Measurements from ENCODE around the gene L1CAM.

DNA sequence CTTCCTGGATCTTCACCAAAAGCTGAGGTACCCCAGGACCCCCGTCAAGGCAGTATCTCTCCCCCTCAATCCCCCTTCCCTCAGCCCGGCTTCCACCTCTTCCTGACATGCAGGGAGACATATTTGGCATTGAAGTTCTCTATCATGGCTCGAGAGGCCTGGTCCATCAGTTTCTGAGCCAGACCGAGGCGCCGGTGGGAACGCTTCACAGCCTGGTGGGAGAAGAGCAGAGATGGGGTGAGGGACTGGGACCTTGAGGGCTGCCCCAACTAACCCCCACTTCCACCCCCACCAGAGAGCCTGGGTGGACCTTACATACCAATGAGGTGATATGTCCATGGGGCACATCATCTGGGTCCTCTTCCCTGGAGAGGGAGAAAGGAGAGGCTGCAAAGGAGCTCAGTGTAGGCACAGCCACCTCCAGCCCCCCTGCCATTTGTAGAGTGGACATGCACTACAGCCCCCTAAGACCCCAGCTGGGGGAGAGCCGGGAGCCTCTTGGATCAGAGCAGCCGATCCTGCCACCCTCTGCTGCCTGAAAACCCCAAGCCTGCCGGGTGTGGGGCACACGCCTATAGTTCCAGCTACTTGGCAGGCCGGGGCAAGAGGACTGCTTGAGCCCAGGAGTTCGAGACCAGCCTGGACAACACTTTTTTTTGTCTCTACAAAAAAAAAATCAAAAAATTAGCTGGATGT lies 46.4 kb upstream of the L1CAM start:
- no peak for TF ChIP-seq YY1 (IDR thresholded peaks at IDR 0.05; ENCODE audit: insufficient read depth, insufficient read length)
- TF ChIP-seq ZNF274 (IDR thresholded peaks at IDR 0.05; ENCODE audit: low read depth, low read length): no peak
